GM18907 (cell line): ENCODE results near the gene SCRN2.

Experiments
- ATAC-seq: cut with Tn5 transposase; IDR thresholded peaks from one replicate; pipeline ENCODE4 v1.9.1; 2021; ENCODE audit warnings: mild to moderate bottlenecking, moderate library complexity; ENCODE audit not compliant: unreplicated experiment

The SCRN2 gene

GRCh38 chr17:47822785-47823184 lies 18.3 kb downstream of the SCRN2 start:
- no peak for ATAC-seq

- peak; percentile 82 for ATAC-seq
Observed at GRCh38 chr17:47821424-47822391, 19.4 kb downstream of the SCRN2 start, which contains the start of gene OSBPL7. TSS of gene OSBPL7 (minus strand) at chr17:47821794. CDS start at chr17:47820278, 1,516 bp downstream.

GRCh38 chr17:47821031-47821423 lies 20.0 kb downstream of the SCRN2 start:
- ATAC-seq: no peak

GRCh38 chr17:47820033-47820789 lies 20.9 kb downstream of the SCRN2 start:
- no peak for ATAC-seq

- no peak for ATAC-seq
Observed at GRCh38 chr17:47819475-47819874, 21.6 kb downstream of the SCRN2 start.

GRCh38 chr17:47818002-47818695 lies 22.9 kb downstream of the SCRN2 start:
- ATAC-seq: no peak

- ATAC-seq: no peak
Observed at GRCh38 chr17:47816947-47817346, 24.1 kb downstream of the SCRN2 start.

GRCh38 chr17:47816111-47816735 lies 24.9 kb downstream of the SCRN2 start:
- ATAC-seq: no peak

GRCh38 chr17:47815106-47815918 lies 25.8 kb downstream of the SCRN2 start:
- ATAC-seq: no peak

- no peak for ATAC-seq
Observed at GRCh38 chr17:47813512-47814031, 27.5 kb downstream of the SCRN2 start.

GRCh38 chr17:47813077-47813476 lies 28.0 kb downstream of the SCRN2 start:
- ATAC-seq: no peak

- ATAC-seq: no peak
Observed at GRCh38 chr17:47812146-47812920, 28.7 kb downstream of the SCRN2 start.

GRCh38 chr17:47811709-47812108 lies 29.4 kb downstream of the SCRN2 start:
- no peak for ATAC-seq

- ATAC-seq: no peak
Observed at GRCh38 chr17:47810901-47811635, 30.0 kb downstream of the SCRN2 start.

- ATAC-seq: no peak
Observed at GRCh38 chr17:47810200-47810821, 30.8 kb downstream of the SCRN2 start.

- no peak for ATAC-seq
Observed at GRCh38 chr17:47808830-47809480, 32.1 kb downstream of the SCRN2 start.
